ENCODE data around the gene ERICH6B. TPM values are rescaled to one million over a fixed set of nuclear protein-coding genes. Genes with fewer than 3 reads are reported as not detected.

Gene ERICH6B
- total RNA-seq, 4 donors from 2014 or later = not detected

- H3K4me3 ChIP-seq = no peak overlapping the region
- TF ChIP-seq EP300 (IDR thresholded peaks at IDR 0.05) (no peak), POLR2A (IDR thresholded peaks at IDR 0.05) (no peak), CTCF (IDR thresholded peaks at IDR 0.05) (no peak)
- peaks cover 0 to 6% of the 10 kb centered on the region in 2 donors for H3K27me3 ChIP-seq
- 69 to 76% methylated on average over 3 of the region's 3 CpGs for WGBS, 2 donors
- H3K36me3 ChIP-seq = no peaks in the 10 kb centered on the region
- H3K4me1 ChIP-seq = no peaks in the 10 kb centered on the region
- H3K9me3 ChIP-seq = no peaks in the 10 kb centered on the region
- no peak for DNase-seq (ENCODE audit: low spot score in 2 of 2)
- H3K27ac ChIP-seq = no peak overlapping the region
Observed at GRCh38 chr13:45607931-45608330, 7.6 kb downstream of the ERICH6B start.

GRCh38 chr13:45604892-45605291, 10.6 kb downstream of the ERICH6B start:
- H3K4me1 ChIP-seq = no peaks in the 10 kb centered on the region
- no peaks in the 10 kb centered on the region for H3K36me3 ChIP-seq
- H3K4me3 ChIP-seq = no peak overlapping the region
- no peak overlapping the region for H3K27ac ChIP-seq
- WGBS, 2 donors = 52 to 62% methylated on average over 4 of the region's 4 CpGs
- H3K27me3 ChIP-seq = no peaks in the 10 kb centered on the region
- TF ChIP-seq POLR2A (IDR thresholded peaks at IDR 0.05) (no peak), EP300 (IDR thresholded peaks at IDR 0.05) (no peak), CTCF (IDR thresholded peaks at IDR 0.05) (no peak)
- H3K9me3 ChIP-seq = no peaks in the 10 kb centered on the region
- no peak for DNase-seq (ENCODE audit: low spot score in 2 of 2)

- no peaks in the 10 kb centered on the region for H3K9me3 ChIP-seq
- TF ChIP-seq POLR2A (IDR thresholded peaks at IDR 0.05) = no peak
- TF ChIP-seq CTCF (IDR thresholded peaks at IDR 0.05) = no peak
- TF ChIP-seq EP300 (IDR thresholded peaks at IDR 0.05) = no peak
- no peak for DNase-seq (ENCODE audit: low spot score in 2 of 2)
- WGBS, 2 donors = 87 to 94% methylated on average over 4 of the region's 4 CpGs
- H3K4me1 ChIP-seq = no peaks in the 10 kb centered on the region
- no peaks in the 10 kb centered on the region for H3K27me3 ChIP-seq
- H3K4me3 ChIP-seq = no peak overlapping the region
- H3K36me3 ChIP-seq = no peaks in the 10 kb centered on the region
- H3K27ac ChIP-seq = no peak overlapping the region
Observed at GRCh38 chr13:45603338-45603737, 12.2 kb downstream of the ERICH6B start.

- H3K9me3 ChIP-seq = no peaks in the 10 kb centered on the region
- H3K27ac ChIP-seq = no peak overlapping the region
- H3K4me1 ChIP-seq = no peaks in the 10 kb centered on the region
- no peaks in the 10 kb centered on the region for H3K36me3 ChIP-seq
- TF ChIP-seq CTCF (IDR thresholded peaks at IDR 0.05) (no peak), EP300 (IDR thresholded peaks at IDR 0.05) (no peak), POLR2A (IDR thresholded peaks at IDR 0.05) (no peak)
- DNase-seq (ENCODE audit: low spot score in 2 of 2) = no peak
- 72 to 76% methylated on average over 4 of the region's 4 CpGs for WGBS, 2 donors
- no peak overlapping the region for H3K4me3 ChIP-seq
- H3K27me3 ChIP-seq = no peaks in the 10 kb centered on the region
Observed at GRCh38 chr13:45602183-45603170, 13.1 kb downstream of the ERICH6B start.

- TF ChIP-seq CTCF (IDR thresholded peaks at IDR 0.05) (no peak), POLR2A (IDR thresholded peaks at IDR 0.05) (no peak)
Observed at GRCh38 chr13:45601680-45602079, 13.9 kb downstream of the ERICH6B start.

More at GRCh38 chr13:45601680-45602079, 13.9 kb downstream of the ERICH6B start:
- no peak overlapping the region for H3K4me3 ChIP-seq
- 94% methylated on average over 2 of the region's 2 CpGs for WGBS, 2 donors
- no peaks in the 10 kb centered on the region for H3K9me3 ChIP-seq
- no peaks in the 10 kb centered on the region for H3K4me1 ChIP-seq
- no peaks in the 10 kb centered on the region for H3K36me3 ChIP-seq
- DNase-seq (ENCODE audit: low spot score in 2 of 2) = no peak
- H3K27ac ChIP-seq = no peak overlapping the region
- H3K27me3 ChIP-seq = no peaks in the 10 kb centered on the region
